MCF 10A (cell line): ENCODE measurements around the gene BPTF. TPM values are rescaled to one million over a fixed set of nuclear protein-coding genes. Genes with fewer than 3 reads are reported as not detected.
"Not testable (repeated sequence)": the region's sequence is repeated elsewhere in the genome, so short reads cannot be mapped to it uniquely, and the experiment has no call there.

Experiments used
- BruUV-seq: library from RNA; stranded (reverse); fragments of 400-500 nt; replicated peaks from 2 replicates; lab custom pipeline; 2021; lab: Mats Ljungman, UMichigan
- CTCF ChIA-PET: fragments of 300-600 bp; sonication (Branson Sonifier 250); formaldehyde crosslinking; extraction: SDS; loops from one replicate; lab custom pipeline; 2021; ENCODE audit warnings: antibody characterized with exemption, inconsistent platforms; lab: Yijun Ruan, JAX
- POLR2A ChIA-PET: fragments of 300-600, 350-650 bp; sonication (Branson Sonifier 250); formaldehyde crosslinking; extraction: SDS; loops from one replicate; lab custom pipeline; 2020; ENCODE audit warnings: antibody characterized with exemption, inconsistent platforms; lab: Yijun Ruan, JAX
- DNase-seq: peaks from one replicate; pipeline ENCODE4 v3.0.0-alpha.2; 2018; ENCODE audit not compliant: unreplicated experiment
- H3K27ac Mint-ChIP-seq: one replicate; pipeline ENCODE4 v1.8.0; 2022; ENCODE audit warnings: mild to moderate bottlenecking, low read depth, mixed read lengths; ENCODE audit not compliant: unreplicated experiment
- H3K27me3 Mint-ChIP-seq: one replicate; pipeline ENCODE4 v1.8.0; 2022; ENCODE audit warnings: mixed read lengths; ENCODE audit not compliant: insufficient read depth, unreplicated experiment
- H3K36me3 Mint-ChIP-seq: one replicate; pipeline ENCODE4 v1.8.0; 2022; ENCODE audit warnings: mild to moderate bottlenecking, moderate library complexity, mixed read lengths; ENCODE audit not compliant: insufficient read depth, unreplicated experiment
- H3K4me1 Mint-ChIP-seq: one replicate; pipeline ENCODE4 v1.8.0; 2022; ENCODE audit warnings: mixed read lengths; ENCODE audit not compliant: insufficient read depth, unreplicated experiment
- H3K4me3 Mint-ChIP-seq: one replicate; pipeline ENCODE4 v1.8.0; 2022; ENCODE audit warnings: mild to moderate bottlenecking, moderate library complexity, mixed read lengths; ENCODE audit not compliant: unreplicated experiment
- H3K9me3 Mint-ChIP-seq: one replicate; pipeline ENCODE4 v1.8.0; 2022; ENCODE audit warnings: mixed read lengths; ENCODE audit not compliant: unreplicated experiment
- CTCF ChIP-seq: fragments of 200-600 bp; IDR thresholded peaks from one replicate; pipeline ENCODE4 v1.8.0; 2022; ENCODE audit warnings: antibody characterized with exemption, mild to moderate bottlenecking; ENCODE audit not compliant: unreplicated experiment
- intact Hi-C: fragments of 100-400 bp; cut with micrococcal nuclease; formaldehyde crosslinking; loops from 2 replicates; pipeline ENCODE4 v1.14.1; 2022
- total RNA-seq: library from RNA; stranded (reverse); gene quantifications from 2 replicates; pipeline ENCODE4 v1.2.3, GENCODE V29; 2022

Gene BPTF
- total RNA-seq, 1 experiment from 2014 or later, result 63.7 TPM

- no peak for DNase-seq
- ChIA-PET POLR2A (no interaction called here), CTCF (interaction anchor here (0.6 kb wide), 1 partner anchor 523 kb away, joined by 3 read pairs; no protein-coding TSS in a partner anchor)
- Mint-ChIP-seq H3K4me1 (peaks cover 6% of the 10 kb centered on the region), H3K4me3 (no peak overlapping the region), H3K36me3 (peaks cover 15% of the 10 kb centered on the region), H3K27me3 (no peaks in the 10 kb centered on the region), H3K27ac (no peak overlapping the region), H3K9me3 (no peaks in the 10 kb centered on the region)
- no peak for TF ChIP-seq CTCF
- no TSS peak for BruUV-seq
- intact Hi-C loops, result no loop called here
Observed at GRCh38 chr17:68021963-68022362, 196.7 kb downstream of the BPTF start.

DNA sequence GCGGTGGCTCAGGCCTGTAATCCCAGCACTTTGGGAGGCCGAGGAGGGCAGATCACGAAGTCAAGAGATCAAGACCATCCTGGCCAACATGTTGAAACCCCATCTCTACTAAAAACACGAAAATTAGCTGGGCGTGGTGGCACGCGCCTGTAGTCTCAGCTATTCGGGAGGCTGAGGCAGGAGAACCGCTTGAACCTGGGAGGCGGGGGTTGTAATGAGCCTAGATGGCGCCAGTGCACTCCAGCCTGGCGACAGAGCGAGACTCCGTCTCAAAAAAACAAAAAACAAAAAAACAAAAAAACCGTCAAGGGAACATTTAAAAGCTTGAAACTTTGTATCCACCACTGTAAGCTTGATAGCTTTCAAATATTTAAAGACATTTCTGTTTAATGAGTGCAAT is 197.2 kb downstream of the BPTF start:
- intact Hi-C loops, H3K4me3 Mint-ChIP-seq, H3K27ac Mint-ChIP-seq, POLR2A ChIA-PET, BruUV-seq, DNase-seq, H3K9me3 Mint-ChIP-seq, H3K27me3 Mint-ChIP-seq, H3K4me1 Mint-ChIP-seq: not testable (repeated sequence)
- H3K36me3 Mint-ChIP-seq, result peaks cover 15% of the 10 kb centered on the region
- CTCF ChIA-PET, result interaction anchor here (0.6 kb wide), 1 partner anchor 524 kb away, joined by 3 read pairs; no protein-coding TSS in a partner anchor

DNA sequence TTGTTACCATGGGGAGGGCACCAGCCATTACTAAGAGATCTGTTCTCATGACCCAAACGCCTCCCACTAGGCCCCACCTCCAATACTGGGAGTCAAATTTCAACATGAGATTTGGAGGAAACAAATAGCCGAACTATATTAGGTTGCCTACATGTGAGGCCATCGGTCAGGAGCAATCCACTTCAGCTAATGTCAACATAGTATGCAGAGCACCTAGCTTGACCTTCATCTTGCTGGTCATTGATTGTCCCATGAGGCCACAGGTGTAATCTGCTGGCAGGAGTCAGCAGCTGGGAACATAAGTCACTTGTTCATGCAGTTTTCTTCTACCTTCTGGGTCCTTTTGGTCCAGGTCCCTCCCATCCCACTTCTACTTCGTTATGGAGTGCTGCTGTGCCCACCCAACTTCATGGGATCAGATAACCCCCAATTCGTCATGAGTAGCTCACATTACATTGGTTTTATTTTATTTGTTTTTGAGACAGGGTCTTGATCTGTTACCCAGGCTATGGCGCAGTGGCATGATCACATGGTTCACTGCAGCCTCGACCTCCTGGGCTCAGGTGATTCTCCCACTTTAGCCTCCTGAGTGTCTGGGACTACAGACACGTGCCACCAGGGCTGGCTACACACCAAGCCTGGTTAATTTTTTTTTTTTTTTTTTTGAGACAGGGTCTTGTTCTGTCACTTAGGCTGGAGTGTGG is 204.4 kb downstream of the BPTF start:
- intact Hi-C loops, result loop anchor here (10.0 kb wide), 1 partner anchor 75 kb away; no protein-coding TSS in a partner anchor
- H3K27ac Mint-ChIP-seq, result no peak overlapping the region
- H3K27me3 Mint-ChIP-seq, result no peaks in the 10 kb centered on the region
- no peak for TF ChIP-seq CTCF
- no peaks in the 10 kb centered on the region for H3K4me1 Mint-ChIP-seq
- POLR2A ChIA-PET, result no interaction called here
- H3K9me3 Mint-ChIP-seq, result no peaks in the 10 kb centered on the region
- H3K4me3 Mint-ChIP-seq, result no peak overlapping the region
- H3K36me3 Mint-ChIP-seq, result no peaks in the 10 kb centered on the region
- DNase-seq, result no peak
- CTCF ChIA-PET, result interaction anchor here (0.5 to 1.5 kb wide), 2 partner anchors 8 to 19 kb away, joined by 3 to 4 read pairs; no protein-coding TSS in a partner anchor
- no TSS peak for BruUV-seq

Other genes starting within 250 kb of the BPTF start
- 45.4 and 50.4 TPM in 2 replicates for gene NOL11, start 107.6 kb upstream of the BPTF start, total RNA-seq
- gene C17orf58, start 171.0 kb downstream of the BPTF start, total RNA-seq, result 9.5 and 12.9 TPM in 2 replicates
- 120 and 132 TPM in 2 replicates for gene KPNA2, start 210.2 kb downstream of the BPTF start, total RNA-seq